GM12801 (cell line): ENCODE measurements around the gene EMSY.

ENCODE experiments used
- TF ChIP-seq, protein P1 (sequence below): IDR thresholded peaks from one replicate; pipeline ENCODE4 v1.5.1; 2011; ENCODE audit warnings: control low read depth; ENCODE audit not compliant: insufficient read length; ENCODE audit errors: extremely low read depth

EMSY gene

DNA sequence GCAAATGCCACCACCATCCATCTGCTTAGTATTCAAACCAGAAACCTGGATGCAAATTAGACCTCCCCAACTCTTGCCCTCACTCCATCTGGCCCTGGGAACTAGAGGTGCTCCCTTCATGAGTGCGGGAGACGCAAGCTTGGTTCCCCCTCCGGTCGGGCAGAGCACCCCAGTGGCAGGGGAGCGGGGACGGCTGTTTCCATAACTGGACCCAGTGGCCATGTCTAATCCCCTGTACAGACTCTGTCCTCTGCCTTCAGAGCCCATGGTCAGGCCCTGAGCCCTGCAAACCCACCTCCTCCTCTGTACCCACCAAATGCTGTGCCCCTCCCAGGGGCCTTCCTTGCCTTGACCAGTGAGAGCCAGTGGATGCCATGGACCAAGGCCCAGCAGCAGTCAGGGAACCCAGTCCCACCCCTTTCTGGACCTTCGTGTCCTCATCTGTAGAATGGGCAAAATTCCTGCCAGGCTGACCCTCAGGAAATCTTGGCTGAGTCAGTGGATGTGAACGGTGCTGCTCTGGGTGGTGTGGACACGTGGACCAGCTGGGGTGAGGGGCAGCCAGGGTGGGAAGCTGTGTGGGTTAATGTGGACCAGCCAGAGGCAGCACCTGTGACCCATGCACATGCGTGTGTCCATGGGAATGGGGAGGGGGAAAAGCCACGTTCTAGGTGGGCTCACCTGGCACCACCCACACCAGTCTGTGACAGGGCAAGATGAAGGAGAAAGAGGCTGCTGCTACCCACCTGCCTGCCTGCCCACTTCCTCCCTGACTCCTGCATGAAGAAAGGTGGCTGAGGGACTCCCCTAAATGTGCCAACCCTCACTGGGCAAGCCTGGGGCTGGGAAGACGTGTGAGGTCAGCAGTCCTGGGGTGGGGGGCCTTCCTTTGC, 153.0 kb downstream of the EMSY start:
- TF ChIP-seq, protein P1, sequence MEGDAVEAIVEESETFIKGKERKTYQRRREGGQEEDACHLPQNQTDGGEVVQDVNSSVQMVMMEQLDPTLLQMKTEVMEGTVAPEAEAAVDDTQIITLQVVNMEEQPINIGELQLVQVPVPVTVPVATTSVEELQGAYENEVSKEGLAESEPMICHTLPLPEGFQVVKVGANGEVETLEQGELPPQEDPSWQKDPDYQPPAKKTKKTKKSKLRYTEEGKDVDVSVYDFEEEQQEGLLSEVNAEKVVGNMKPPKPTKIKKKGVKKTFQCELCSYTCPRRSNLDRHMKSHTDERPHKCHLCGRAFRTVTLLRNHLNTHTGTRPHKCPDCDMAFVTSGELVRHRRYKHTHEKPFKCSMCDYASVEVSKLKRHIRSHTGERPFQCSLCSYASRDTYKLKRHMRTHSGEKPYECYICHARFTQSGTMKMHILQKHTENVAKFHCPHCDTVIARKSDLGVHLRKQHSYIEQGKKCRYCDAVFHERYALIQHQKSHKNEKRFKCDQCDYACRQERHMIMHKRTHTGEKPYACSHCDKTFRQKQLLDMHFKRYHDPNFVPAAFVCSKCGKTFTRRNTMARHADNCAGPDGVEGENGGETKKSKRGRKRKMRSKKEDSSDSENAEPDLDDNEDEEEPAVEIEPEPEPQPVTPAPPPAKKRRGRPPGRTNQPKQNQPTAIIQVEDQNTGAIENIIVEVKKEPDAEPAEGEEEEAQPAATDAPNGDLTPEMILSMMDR: no peak

DNA sequence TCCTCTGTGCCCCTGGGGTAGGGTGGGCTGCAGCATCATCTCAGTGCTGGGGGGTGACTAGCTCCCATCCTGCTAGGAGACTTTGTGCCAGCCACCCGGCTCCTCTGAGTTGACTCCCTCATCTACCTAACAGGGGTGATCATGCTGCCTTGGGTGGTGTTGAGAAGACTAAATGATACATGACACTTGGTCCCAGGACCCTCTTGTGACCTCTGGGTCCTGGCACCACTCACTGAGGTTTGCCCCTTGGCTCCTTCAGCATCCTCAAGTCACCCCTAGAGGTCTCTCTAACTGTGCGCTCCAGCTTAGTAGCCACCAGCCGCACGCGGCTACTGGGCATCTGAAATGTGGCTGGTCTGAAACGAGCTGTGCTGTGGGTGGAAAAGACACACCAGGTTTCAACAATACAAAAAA, 153.6 kb downstream of the EMSY start:
- TF ChIP-seq, protein P1: peak; percentile 6

DNA sequence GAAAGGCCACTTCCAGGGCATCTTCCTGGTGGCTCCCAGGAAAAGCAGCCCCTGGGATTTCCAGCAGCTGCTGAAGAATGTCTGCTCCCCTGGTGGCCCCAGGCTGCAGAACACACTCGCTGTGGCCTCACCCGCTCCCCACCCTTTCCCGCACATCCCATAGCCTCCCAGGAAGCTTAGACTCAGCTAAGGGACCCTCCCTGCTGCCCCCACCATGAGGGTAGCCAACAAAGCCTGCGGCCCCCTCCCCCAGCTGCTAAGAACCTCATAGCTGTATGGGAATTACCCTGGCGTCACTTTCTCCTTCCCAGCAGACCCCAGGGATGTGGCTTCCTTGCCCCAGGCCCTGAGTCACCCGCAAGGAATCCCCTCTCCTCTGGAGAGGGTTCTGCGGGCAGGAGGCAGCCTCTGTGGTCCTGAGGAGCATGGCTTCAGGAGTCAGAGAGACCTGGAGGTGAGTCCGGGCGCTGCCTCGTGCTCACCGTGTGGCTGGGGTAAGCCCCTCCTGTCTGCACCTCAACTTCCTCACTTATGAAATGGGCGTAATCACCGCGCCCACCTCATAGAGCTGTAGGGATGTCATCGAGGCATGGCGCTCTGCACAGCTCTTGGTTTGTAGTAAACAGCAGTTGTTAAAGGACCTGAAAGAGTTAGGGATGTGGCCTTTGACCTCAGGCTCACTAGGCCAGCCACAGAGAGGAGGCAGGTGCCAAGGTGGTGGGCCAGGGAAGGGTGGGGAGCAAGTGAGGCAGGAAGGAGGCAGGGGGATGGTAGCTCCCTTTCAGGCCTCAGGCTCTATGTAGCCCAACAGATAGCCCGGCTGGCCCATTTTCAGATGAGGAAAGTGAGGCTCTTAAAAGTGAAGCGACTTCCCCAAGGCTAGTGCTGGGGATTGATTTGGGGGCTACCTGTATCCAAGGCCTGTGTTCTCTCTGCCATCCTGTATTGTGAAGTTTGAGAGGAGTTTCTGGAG, 154.5 kb downstream of the EMSY start:
- TF ChIP-seq, protein P1: no peak

DNA sequence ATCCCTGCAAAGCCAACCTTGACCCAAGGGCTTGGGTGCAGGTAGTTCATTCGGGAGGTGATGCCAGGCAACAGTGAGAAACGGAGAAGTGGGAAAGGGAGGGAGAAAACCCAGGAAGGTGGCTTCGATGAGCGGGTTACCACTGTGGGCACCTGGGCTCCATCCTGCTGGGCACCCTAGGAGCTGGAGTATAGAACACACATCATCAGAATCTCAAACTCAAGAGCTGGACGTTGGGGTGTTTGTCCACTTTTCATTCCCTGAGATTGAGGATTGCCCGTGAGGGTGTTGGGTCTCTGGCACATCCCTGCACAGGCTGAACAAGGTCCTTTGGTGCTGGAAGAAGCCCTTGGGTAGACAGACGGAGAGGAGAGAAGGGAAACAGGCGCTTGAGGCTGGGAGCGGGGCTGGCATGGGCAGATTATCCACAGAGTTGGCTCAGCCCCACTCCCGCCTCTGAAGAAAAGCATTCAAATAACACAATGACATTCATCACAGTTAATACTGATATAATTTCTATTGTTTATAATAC, 155.4 kb downstream of the EMSY start:
- TF ChIP-seq, protein P1: no peak

DNA sequence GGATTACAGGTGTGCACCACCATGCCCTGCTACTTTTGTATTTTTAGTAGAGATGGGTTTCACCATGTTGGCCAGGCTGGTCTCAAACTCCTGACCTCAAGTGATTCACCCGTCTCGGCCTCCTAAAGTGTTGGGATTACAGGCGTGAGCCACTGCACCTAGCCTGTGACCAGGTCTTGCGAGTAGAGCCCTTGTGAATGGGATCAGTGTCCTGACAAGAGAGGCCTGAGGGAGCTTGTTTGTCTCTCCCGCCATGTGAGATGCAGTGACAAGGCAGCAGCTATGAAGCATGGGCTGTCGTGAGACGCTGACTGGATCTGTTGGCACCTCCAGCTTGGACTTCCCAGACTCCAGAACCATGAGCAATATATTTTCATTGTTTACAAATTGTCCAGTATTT, 156.5 kb downstream of the EMSY start:
- TF ChIP-seq, protein P1: no peak

DNA sequence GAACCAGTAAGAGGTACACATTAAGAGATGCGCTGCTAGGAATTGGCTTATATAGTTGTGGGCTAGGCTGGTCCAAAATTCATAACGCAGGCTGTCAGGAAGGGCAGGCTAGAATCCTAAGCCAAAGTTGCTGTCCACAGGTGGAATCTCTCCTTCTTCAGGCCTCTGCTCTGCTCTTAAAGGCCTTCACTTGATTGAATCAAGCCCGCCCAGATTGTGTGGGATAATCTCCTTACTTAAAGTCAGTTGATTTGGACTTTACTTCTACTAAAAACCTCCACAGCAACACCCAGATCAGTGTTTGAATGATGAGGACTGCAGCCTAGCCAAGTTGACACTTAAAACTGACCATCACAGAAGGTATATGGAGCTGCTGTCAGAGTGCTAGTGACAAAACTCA, 156.9 kb downstream of the EMSY start:
- TF ChIP-seq, protein P1: no peak

DNA sequence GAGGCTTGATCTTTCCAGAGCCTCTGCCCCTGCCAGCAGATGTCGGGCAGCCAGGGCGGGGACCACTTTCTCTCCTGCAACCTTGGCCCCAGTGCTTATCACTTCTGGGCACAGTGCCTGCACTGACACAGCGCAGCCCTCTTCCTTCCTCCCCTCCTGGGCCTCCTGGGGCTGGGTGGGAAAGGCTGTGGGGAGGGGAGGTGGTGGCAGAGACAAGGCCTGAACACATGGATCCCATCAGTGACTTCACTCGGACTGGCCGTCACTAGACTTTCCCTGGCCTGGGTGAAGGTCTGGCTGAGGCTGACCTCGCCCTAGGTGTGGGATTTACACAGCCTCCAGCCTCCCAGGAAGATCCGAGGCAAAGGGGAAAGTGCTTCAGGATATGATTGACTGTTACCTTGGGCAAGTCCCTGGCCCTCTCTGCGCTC, 157.6 kb downstream of the EMSY start:
- TF ChIP-seq, protein P1: no peak
